PC-9 (cell line): ENCODE results near the gene COL27A1. TPM values are rescaled to one million over a fixed set of nuclear protein-coding genes. Genes with fewer than 3 reads are reported as not detected.
A peak's percentile ranks its signal among the peaks of the same experiment; 100 is the strongest.

Experiments
- BruUV-seq: library from RNA; stranded (reverse); fragments of 400-500 nt; replicated peaks from 2 replicates; lab custom pipeline; 2021; lab: Mats Ljungman, UMichigan
- CTCF ChIA-PET: fragments of 300-600 bp; sonication (Branson Sonifier 250); formaldehyde crosslinking; loops from one replicate; lab custom pipeline; 2022; ENCODE audit warnings: antibody characterized with exemption; lab: Charles Lee
- POLR2A ChIA-PET: fragments of 300-600 bp; sonication (Branson Sonifier 250); formaldehyde crosslinking; loops from one replicate; lab custom pipeline; 2022; ENCODE audit warnings: antibody characterized with exemption; ENCODE audit not compliant: unreplicated experiment; lab: Charles Lee
- DNase-seq, 2 experiments: peaks; one replicate each; pipeline versions ENCODE4 v3.0.0 to v3.0.0-alpha.2; 2015 to 2022; ENCODE audit warnings: mixed read lengths in 1 of 2
- H2AFZ ChIP-seq: fragments of 200-600 bp; sonication (generic); 2 replicates; pipeline ENCODE4 v1.8.1; 2017; ENCODE audit warnings: antibody characterized with exemption
- H3F3A ChIP-seq: fragments of 200-600 bp; sonication (generic); 2 replicates; pipeline ENCODE4 v1.8.1; 2017; ENCODE audit warnings: antibody characterized with exemption, mild to moderate bottlenecking, low read depth; ENCODE audit not compliant: insufficient read depth
- H3K27ac ChIP-seq: fragments of 200-600 bp; sonication (generic); 2 replicates; pipeline ENCODE4 v1.6.1; 2016; ENCODE audit warnings: mixed run types
- H3K27me3 ChIP-seq: fragments of 200-600 bp; sonication (generic); 2 replicates; pipeline ENCODE4 v1.6.1; 2016; ENCODE audit warnings: low read depth, mixed run types; ENCODE audit not compliant: insufficient read depth
- H3K36me3 ChIP-seq: fragments of 200-600 bp; sonication (generic); 2 replicates; pipeline ENCODE4 v1.6.1; 2016; ENCODE audit warnings: low read depth, mixed run types
- H3K4me1 ChIP-seq: fragments of 200-600 bp; sonication (generic); replicated peaks from 2 replicates; pipeline ENCODE4 v1.6.1; 2016; ENCODE audit warnings: mixed run types; ENCODE audit not compliant: insufficient read depth
- H3K4me2 ChIP-seq: fragments of 200-600 bp; sonication (generic); 2 replicates; pipeline ENCODE4 v1.6.1; 2017; ENCODE audit warnings: mixed run types
- H3K4me3 ChIP-seq: fragments of 200-600 bp; sonication (generic); 2 replicates; pipeline ENCODE4 v1.6.1; 2016; ENCODE audit warnings: mixed run types
- H3K79me2 ChIP-seq: fragments of 200-600 bp; sonication (generic); 2 replicates; pipeline ENCODE4 v1.6.1; 2017; ENCODE audit warnings: low read depth, mixed run types
- H3K9me2 ChIP-seq: fragments of 200-600 bp; sonication (generic); 2 replicates; pipeline ENCODE4 v1.8.1; 2017; ENCODE audit warnings: mild to moderate bottlenecking; ENCODE audit not compliant: insufficient read depth
- H3K9me3 ChIP-seq: fragments of 200-600 bp; sonication (generic); 2 replicates; pipeline ENCODE4 v1.8.1; 2016; ENCODE audit warnings: low read depth; ENCODE audit not compliant: insufficient read depth
- H4K20me1 ChIP-seq: fragments of 200-600 bp; sonication (generic); 2 replicates; pipeline ENCODE4 v1.8.1; 2017; ENCODE audit not compliant: insufficient read depth
- EZH2 ChIP-seq: fragments of 200-600 bp; sonication (generic); IDR thresholded peaks from 2 replicates; pipeline ENCODE4 v1.8.0; 2017; ENCODE audit warnings: antibody characterized with exemption, low read depth
- intact Hi-C: fragments of 100-400 bp; cut with micrococcal nuclease; formaldehyde crosslinking; loops from one replicate; pipeline ENCODE4 v1.10.0; 2022; ENCODE audit not compliant: unreplicated experiment
- total RNA-seq: library from RNA; stranded (reverse); gene quantifications from 2 replicates; pipeline ENCODE4 v1.2.3, GENCODE V29; 2021
- TF ChIP-seq, protein P1 (sequence below): fragments of 200-600 bp; sonication (generic); conservative IDR thresholded peaks from 2 replicates; pipeline ENCODE4 v1.6.1; 2017; ENCODE audit warnings: mixed run types, antibody characterized with exemption, mild to moderate bottlenecking, moderate library complexity

The COL27A1 gene
- total RNA-seq, 1 experiment from 2014 or later: 0.39 TPM

DNA sequence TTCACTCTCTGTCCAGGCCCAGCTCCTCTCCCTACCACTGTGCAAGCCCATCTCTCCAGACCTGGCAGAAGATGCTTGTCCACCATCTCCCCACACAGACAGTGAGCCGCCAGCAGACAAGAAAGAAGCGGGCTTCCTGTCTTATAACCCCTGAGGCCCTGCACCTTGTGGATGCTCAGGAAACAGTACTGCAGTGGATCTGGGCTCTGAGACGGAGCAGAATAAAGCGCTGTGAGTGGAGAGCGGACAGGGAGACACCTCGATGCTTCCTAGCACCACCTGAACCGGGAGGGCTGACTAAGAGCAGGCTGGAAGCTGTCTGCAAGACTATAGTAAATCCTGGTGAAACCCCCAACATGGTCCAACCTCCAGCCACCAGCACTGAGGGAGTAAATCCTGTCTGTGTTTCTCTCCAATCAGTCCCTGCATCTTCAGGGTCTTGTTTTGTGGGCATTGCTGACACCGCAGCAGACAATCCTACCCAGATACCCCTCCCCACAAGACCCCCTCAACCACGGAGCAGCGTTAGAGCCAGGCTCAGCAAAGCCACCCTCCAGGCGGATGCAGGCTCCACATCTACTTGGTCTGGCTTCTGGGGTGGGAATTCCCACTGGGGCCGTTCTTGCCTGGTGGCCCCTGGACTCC lies 193.0 kb downstream of the COL27A1 start:
- ChIA-PET CTCF (no interaction called here), POLR2A (interaction anchor here (0.8 kb wide), 1 partner anchor 367 kb away, joined by 5 read pairs; no protein-coding TSS in a partner anchor)
- no peak for TF ChIP-seq EZH2
- TF ChIP-seq, protein P1, sequence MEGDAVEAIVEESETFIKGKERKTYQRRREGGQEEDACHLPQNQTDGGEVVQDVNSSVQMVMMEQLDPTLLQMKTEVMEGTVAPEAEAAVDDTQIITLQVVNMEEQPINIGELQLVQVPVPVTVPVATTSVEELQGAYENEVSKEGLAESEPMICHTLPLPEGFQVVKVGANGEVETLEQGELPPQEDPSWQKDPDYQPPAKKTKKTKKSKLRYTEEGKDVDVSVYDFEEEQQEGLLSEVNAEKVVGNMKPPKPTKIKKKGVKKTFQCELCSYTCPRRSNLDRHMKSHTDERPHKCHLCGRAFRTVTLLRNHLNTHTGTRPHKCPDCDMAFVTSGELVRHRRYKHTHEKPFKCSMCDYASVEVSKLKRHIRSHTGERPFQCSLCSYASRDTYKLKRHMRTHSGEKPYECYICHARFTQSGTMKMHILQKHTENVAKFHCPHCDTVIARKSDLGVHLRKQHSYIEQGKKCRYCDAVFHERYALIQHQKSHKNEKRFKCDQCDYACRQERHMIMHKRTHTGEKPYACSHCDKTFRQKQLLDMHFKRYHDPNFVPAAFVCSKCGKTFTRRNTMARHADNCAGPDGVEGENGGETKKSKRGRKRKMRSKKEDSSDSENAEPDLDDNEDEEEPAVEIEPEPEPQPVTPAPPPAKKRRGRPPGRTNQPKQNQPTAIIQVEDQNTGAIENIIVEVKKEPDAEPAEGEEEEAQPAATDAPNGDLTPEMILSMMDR: no peak
- peak overlapping the region; percentile 83; the same call in 1 of the 2 replicates for H3K27ac ChIP-seq
- no peak overlapping the region for H3K4me3 ChIP-seq
- no peaks in the 10 kb centered on the region for H4K20me1 ChIP-seq
- no peaks in the 10 kb centered on the region for H3K9me3 ChIP-seq
- H3K36me3 ChIP-seq: 0 out of 2 replicates have a peak, but pooled peaks cover 4% of the 10 kb centered on the region
- no peaks in the 10 kb centered on the region for H3K9me2 ChIP-seq
- peak overlapping the region; percentile 37 for H3K4me2 ChIP-seq
- H2AFZ ChIP-seq: peak overlapping the region; percentile 56; the same call in 1 of the 2 replicates
- peaks cover 8% of the 10 kb centered on the region for H3F3A ChIP-seq
- H3K4me1 ChIP-seq: peaks cover 15% of the 10 kb centered on the region
- H3K27me3 ChIP-seq: no peaks in the 10 kb centered on the region
- intact Hi-C loops: loop anchor here (5.0 to 10.0 kb wide), 2 partner anchors 49 to 136 kb away; no protein-coding TSS in a partner anchor
- no peak for DNase-seq
- H3K79me2 ChIP-seq: no peaks in the 10 kb centered on the region
- no TSS peak for BruUV-seq

DNA sequence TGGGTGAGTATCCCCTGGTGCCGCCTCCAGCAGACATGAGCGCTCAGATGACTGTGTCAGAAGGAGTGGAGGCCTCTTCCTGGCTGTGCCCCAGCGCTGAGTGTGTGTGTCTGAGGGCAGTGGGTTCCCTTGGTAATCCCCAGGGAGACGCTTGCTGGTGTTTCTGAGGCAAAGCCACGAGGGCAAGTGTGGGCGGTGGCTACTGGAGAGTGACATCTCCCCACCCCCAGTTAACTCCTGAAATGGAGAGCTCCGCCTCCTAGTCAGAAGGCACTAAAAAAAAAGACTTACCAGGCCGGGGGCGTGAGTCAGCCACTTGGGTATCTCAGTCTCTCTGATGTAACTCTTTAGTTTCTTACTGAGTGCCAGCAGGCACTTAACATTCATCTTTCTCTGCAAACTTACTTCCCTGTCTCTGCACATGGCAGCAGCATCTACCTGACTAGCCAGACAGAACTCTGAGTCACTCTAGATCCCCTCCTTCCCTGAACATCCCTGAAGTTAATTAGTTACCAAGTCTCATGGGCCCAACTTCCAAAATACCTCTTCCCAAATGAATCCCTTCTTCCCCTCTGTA lies 193.7 kb downstream of the COL27A1 start:
- no peaks in the 10 kb centered on the region for H3K79me2 ChIP-seq
- no peaks in the 10 kb centered on the region for H4K20me1 ChIP-seq
- intact Hi-C loops: loop anchor here (5.0 to 10.0 kb wide), 2 partner anchors 48 to 136 kb away; no protein-coding TSS in a partner anchor
- TF ChIP-seq EZH2: no peak
- TF ChIP-seq, protein P1: no peak
- H3K4me1 ChIP-seq: peaks cover 15% of the 10 kb centered on the region
- CTCF ChIA-PET: no interaction called here
- H3K27ac ChIP-seq: peak overlapping the region; percentile 83
- H3K9me2 ChIP-seq: no peaks in the 10 kb centered on the region
- H3K9me3 ChIP-seq: no peaks in the 10 kb centered on the region
- H3K27me3 ChIP-seq: no peaks in the 10 kb centered on the region
- H3F3A ChIP-seq: peaks cover 8% of the 10 kb centered on the region
- POLR2A ChIA-PET: interaction anchor here (0.8 kb wide), 1 partner anchor 368 kb away, joined by 5 read pairs; no protein-coding TSS in a partner anchor
- 0 out of 2 replicates have a peak, but pooled peaks cover 8% of the 10 kb centered on the region for H3K36me3 ChIP-seq
- H3K4me3 ChIP-seq: no peak overlapping the region
- H2AFZ ChIP-seq: peak overlapping the region; percentile 56
- H3K4me2 ChIP-seq: peak overlapping the region; percentile 37
- no TSS peak for BruUV-seq
- DNase-seq: peak; percentile 79 to 91

DNA sequence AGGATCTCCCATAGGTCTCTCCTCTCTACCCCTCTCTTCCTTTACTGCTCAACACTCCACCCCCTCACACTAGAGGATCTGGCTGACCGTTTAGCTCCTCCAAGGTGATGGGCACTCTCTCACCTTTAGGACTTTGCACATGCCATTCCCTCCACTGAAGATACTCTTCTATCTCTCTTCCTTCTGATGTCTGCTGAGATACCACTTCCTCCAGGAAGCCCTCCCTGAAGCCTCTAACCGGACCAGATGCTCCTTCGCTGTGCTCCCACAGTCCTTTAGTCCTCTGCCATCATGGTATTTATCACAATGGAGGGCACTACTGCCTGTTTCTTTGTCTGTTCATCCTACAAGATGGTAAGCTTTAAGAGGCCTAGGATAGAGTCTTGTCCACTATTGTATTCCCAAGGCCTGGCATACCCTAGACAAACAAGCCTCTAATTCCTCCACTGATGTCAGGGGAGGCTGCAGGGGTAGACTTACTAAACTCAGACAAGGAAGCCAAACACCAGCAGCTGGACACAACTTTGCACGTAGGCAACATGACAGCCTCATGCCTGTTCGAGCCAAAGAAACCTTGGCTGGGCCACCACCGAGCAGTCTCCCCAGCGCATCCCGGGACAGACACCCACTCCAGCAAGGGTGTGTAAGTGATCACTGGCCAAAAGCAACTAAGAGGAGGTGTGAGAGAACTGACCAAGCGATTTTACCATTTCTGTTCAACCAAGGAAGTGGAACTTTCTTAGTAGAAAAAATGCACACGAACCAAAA lies 194.6 kb downstream of the COL27A1 start:
- intact Hi-C loops: loop anchor here (5.0 to 10.0 kb wide), 2 partner anchors 47 to 135 kb away; no protein-coding TSS in a partner anchor
- DNase-seq: no peak
- H3K79me2 ChIP-seq: no peaks in the 10 kb centered on the region
- no peaks in the 10 kb centered on the region for H3K9me2 ChIP-seq
- TF ChIP-seq, protein P1: no peak
- TF ChIP-seq EZH2: no peak
- 0 out of 2 replicates have a peak, but pooled peaks cover 8% of the 10 kb centered on the region for H3K36me3 ChIP-seq
- H3K27ac ChIP-seq: peak overlapping the region; percentile 83
- H3K4me2 ChIP-seq: peak overlapping the region; percentile 37; the same call in 1 of the 2 replicates
- no peak overlapping the region for H3K4me3 ChIP-seq
- H3F3A ChIP-seq: peaks cover 8% of the 10 kb centered on the region
- BruUV-seq: no TSS peak
- H3K9me3 ChIP-seq: no peaks in the 10 kb centered on the region
- no peaks in the 10 kb centered on the region for H4K20me1 ChIP-seq
- H3K4me1 ChIP-seq: peaks cover 15% of the 10 kb centered on the region
- no peaks in the 10 kb centered on the region for H3K27me3 ChIP-seq
- H2AFZ ChIP-seq: no peak overlapping the region; the same call in 1 of the 2 replicates
- ChIA-PET CTCF (no interaction called here), POLR2A (no interaction called here)
